Activated CD4-positive, alpha-beta T cell treated with anti-CD3 and anti-CD28 coated beads, Interleukin-2, amount 10 ng/mL, durations not matched to agents 24 days and 14 days (primary cell): Measurements from ENCODE around the gene MARCHF5. TPM values are rescaled to one million over a fixed set of nuclear protein-coding genes. Genes with fewer than 3 reads are reported as not detected.
"Not testable (repeated sequence)": the region's sequence is repeated elsewhere in the genome, so short reads cannot be mapped to it uniquely, and the experiment has no call there.

Experiments used
- DNase-seq: peaks from one replicate; pipeline ENCODE4 v3.0.0; 2022
- H3K27ac Mint-ChIP-seq: one replicate; pipeline ENCODE4 v1.8.0; 2022; ENCODE audit warnings: mild to moderate bottlenecking, mixed read lengths
- H3K27me3 Mint-ChIP-seq: one replicate; pipeline ENCODE4 v1.8.0; 2022; ENCODE audit warnings: mixed read lengths
- H3K36me3 Mint-ChIP-seq: one replicate; pipeline ENCODE4 v1.8.0; 2022; ENCODE audit warnings: low read depth, mild to moderate bottlenecking, mixed read lengths
- H3K4me1 Mint-ChIP-seq: one replicate; pipeline ENCODE4 v1.8.0; 2021; ENCODE audit warnings: mixed read lengths
- H3K4me3 Mint-ChIP-seq: one replicate; pipeline ENCODE4 v1.8.0; 2022; ENCODE audit warnings: mild to moderate bottlenecking, moderate library complexity, mixed read lengths
- H3K9me3 Mint-ChIP-seq: one replicate; pipeline ENCODE4 v1.8.0; 2021; ENCODE audit warnings: mixed read lengths
- intact Hi-C: fragments of 100-400 bp; cut with micrococcal nuclease; formaldehyde crosslinking; loops from one replicate; pipeline ENCODE4 v1.15.1; 2023
- total RNA-seq: library from RNA; stranded (reverse); gene quantifications from 2 replicates; pipeline ENCODE4 v1.2.3, GENCODE V29; 2022

Gene MARCHF5
- total RNA-seq, 1 donor from 2014 or later, result 24.7 TPM

DNA sequence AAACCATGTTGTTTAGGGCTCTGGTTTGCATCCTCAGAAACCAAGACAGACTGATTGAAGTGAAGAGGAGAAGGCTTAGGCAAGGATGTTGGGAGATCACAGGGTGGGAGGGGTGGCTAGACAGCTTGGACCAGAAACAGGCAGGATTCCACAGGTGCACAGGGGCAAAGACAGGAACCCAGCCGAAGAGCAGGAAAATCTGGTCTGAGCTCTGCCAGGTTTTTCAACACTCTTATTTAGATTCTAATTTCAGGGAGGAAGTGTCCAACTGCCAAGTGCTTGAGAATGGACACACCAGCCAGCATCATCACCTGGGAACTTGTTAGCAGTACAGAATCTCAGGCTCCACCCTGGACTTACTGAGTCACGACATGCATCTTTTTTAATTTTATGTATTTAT is 93.8 kb downstream of the MARCHF5 start:
- Mint-ChIP-seq H3K36me3 (no peaks in the 10 kb centered on the region), H3K4me3 (no peak overlapping the region)
- intact Hi-C loops, result no loop called here

GRCh38 chr10:92385831-92386230 is 94.9 kb downstream of the MARCHF5 start:
- Mint-ChIP-seq H3K27me3 (peaks cover 6% of the 10 kb centered on the region), H3K27ac (no peak overlapping the region), H3K9me3 (no peaks in the 10 kb centered on the region), H3K4me1 (no peaks in the 10 kb centered on the region), H3K4me3 (no peak overlapping the region), H3K36me3 (no peaks in the 10 kb centered on the region)
- DNase-seq, result no peak
- intact Hi-C loops, result no loop called here

More for the DNA sequence above, 93.8 kb downstream of the MARCHF5 start:
- H3K27ac Mint-ChIP-seq, result no peak overlapping the region
- no peaks in the 10 kb centered on the region for H3K9me3 Mint-ChIP-seq
- DNase-seq, result no peak
- no peaks in the 10 kb centered on the region for H3K4me1 Mint-ChIP-seq
- peaks cover 10% of the 10 kb centered on the region for H3K27me3 Mint-ChIP-seq

DNA sequence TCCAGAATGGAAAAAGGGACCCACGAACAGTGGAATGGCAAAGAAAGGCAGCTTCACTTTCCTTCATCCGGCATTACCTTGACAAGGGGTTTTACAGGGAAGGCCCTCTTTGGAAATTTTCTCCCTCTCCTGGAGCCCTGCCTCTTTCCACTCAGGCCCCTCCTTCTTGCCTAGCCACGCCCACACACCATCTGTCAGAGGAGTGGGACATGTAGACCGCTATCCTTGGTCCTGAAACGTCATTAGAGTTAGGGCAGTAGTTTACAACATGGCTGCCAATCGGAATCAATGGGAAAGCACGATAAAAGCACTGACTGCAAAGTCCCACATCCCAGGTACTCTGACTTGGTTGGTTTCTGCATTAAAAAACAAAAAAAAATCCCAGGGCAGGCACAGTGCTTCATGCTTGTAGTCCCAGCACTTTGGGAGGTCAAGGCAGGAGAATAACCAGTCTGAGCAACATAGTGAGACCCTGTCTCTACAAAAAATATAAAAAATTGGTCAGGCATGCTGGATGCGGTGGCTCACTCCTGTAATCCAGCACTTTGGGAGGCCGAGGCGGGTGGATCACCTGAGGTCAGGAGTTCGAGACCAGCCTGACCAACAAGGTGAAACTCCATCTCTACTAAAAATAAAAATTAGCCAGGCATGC is 96.4 kb downstream of the MARCHF5 start:
- peak; percentile 75 for DNase-seq
- Mint-ChIP-seq H3K36me3 (no peaks in the 10 kb centered on the region), H3K9me3 (no peaks in the 10 kb centered on the region), H3K4me1 (no peaks in the 10 kb centered on the region), H3K27ac (no peak overlapping the region), H3K27me3 (peaks cover 4% of the 10 kb centered on the region), H3K4me3 (no peak overlapping the region)
- intact Hi-C loops, result no loop called here

DNA sequence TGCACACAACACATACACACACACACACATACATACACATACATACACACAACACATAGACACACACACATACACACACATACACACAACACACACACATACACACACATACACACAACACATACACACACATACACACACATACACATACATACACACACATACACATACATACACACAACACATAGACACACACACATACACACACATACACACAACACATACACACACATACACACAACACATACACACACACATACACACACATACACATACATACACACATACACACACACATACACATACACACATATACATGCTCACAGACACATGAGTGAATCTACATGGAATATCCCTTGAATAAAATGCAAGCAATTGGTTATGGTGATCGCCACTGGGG is 102.2 kb downstream of the MARCHF5 start:
- intact Hi-C loops, H3K36me3 Mint-ChIP-seq, H3K27me3 Mint-ChIP-seq, H3K9me3 Mint-ChIP-seq, H3K27ac Mint-ChIP-seq, H3K4me3 Mint-ChIP-seq, H3K4me1 Mint-ChIP-seq, DNase-seq: not testable (repeated sequence)

DNA sequence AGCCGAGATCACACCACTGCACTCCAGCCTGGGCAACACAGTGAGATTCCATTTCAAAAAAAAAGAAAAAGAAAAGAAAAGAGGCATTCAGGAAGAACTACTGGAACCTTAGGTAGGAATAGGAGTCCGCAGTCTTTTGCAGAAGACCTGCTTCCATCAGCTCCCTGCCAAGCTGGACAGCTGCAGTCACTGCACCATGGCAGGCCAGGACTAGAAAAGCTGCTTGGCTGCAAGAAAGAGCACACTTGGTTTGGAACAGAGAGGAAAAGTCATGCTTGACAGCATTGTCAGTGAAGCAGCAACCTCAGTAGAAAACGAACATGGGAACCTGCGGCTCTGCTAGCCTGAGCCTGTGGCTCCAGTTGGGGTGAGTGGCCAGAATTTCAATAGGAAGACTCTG is 104.3 kb downstream of the MARCHF5 start:
- Mint-ChIP-seq H3K4me1 (no peaks in the 10 kb centered on the region), H3K27ac (no peak overlapping the region), H3K4me3 (no peak overlapping the region), H3K36me3 (no peaks in the 10 kb centered on the region), H3K9me3 (peaks cover 4% of the 10 kb centered on the region), H3K27me3 (peaks cover 3% of the 10 kb centered on the region)
- intact Hi-C loops, result no loop called here
- DNase-seq, result no peak

DNA sequence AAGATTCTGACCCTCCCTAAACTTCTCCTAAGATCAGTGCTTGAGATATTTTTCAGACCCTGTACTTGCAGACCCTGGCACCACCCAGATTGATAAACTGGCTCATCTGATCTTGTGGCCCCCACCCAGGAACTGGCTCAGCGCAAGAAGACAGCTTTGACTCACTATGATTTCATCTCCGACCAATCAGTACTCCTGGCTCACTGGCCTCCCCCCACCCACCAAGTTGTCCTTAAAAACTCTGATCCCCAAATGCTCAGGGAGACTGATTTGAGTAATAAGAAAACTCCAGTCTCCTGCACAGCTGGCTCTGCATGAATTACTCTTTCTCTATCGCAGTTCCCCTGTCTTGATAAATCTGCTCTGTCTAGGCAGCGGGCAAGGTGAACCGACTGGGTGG is 111.3 kb downstream of the MARCHF5 start:
- H3K27ac Mint-ChIP-seq, intact Hi-C loops, H3K36me3 Mint-ChIP-seq, H3K27me3 Mint-ChIP-seq, DNase-seq, H3K4me3 Mint-ChIP-seq, H3K9me3 Mint-ChIP-seq, H3K4me1 Mint-ChIP-seq: not testable (repeated sequence)

Other genes starting within 250 kb of the MARCHF5 start
- gene CPEB3, start 89 bp upstream of the MARCHF5 start, total RNA-seq, result 2.2 and 2.5 TPM in 2 replicates